Fibroblast of the conjunctiva (primary cell): Measurements from ENCODE around the gene ZNF208.
"Not testable (repeated sequence)": the region's sequence is repeated elsewhere in the genome, so short reads cannot be mapped to it uniquely, and the experiment has no call there.

Experiments
- DNase-seq: peaks from one replicate; pipeline ENCODE4 v3.0.0-alpha.2; 2010; ENCODE audit warnings: low read depth

Gene ZNF208

GRCh38 chr19:21884786-21885185 lies 126.0 kb downstream of the ZNF208 start:
- not testable (repeated sequence) for DNase-seq

GRCh38 chr19:21883516-21883915 lies 127.2 kb downstream of the ZNF208 start:
- DNase-seq, result no peak
